HepG2 (cell line): ENCODE results near the gene TCF12. TPM values are rescaled to one million over a fixed set of nuclear protein-coding genes. Genes with fewer than 3 reads are reported as not detected.

Experiments
- BATF2 ChIP-seq: sonication (generic); formaldehyde crosslinking; IDR thresholded peaks from 2 replicates; pipeline ENCODE4 v1.8.0; 2022; ENCODE audit warnings: mild to moderate bottlenecking, missing genetic modification reagents, moderate library complexity
- CTCF ChIP-seq: sonication (generic); formaldehyde crosslinking; IDR thresholded peaks from 2 replicates; pipeline ENCODE4 v1.5.0; 2020; ENCODE audit warnings: mild to moderate bottlenecking, missing genetic modification reagents, moderate library complexity
- FOSL2 ChIP-seq: sonication (generic); formaldehyde crosslinking; IDR thresholded peaks from 2 replicates; pipeline ENCODE4 v1.4.0; 2020; ENCODE audit warnings: missing genetic modification reagents
- KLF9 ChIP-seq: IDR thresholded peaks from 2 replicates; pipeline ENCODE4 v1.6.1; 2016; ENCODE audit warnings: low read depth
- MED1 ChIP-seq: sonication (generic); formaldehyde crosslinking; IDR thresholded peaks from 2 replicates; pipeline ENCODE4 v1.4.0; 2020; ENCODE audit warnings: missing genetic modification reagents
- MTA3 ChIP-seq: sonication (generic); formaldehyde crosslinking; IDR thresholded peaks from 2 replicates; pipeline ENCODE4 v1.4.0; 2020; ENCODE audit warnings: missing genetic modification reagents
- NFKB2 ChIP-seq: sonication (generic); formaldehyde crosslinking; IDR thresholded peaks from 2 replicates; pipeline ENCODE4 v1.4.0; 2020; ENCODE audit warnings: missing genetic modification reagents, borderline replicate concordance
- NFYB ChIP-seq: sonication (generic); formaldehyde crosslinking; IDR thresholded peaks from 2 replicates; pipeline ENCODE4 v1.4.0; 2020; ENCODE audit warnings: missing genetic modification reagents
- RBM39 ChIP-seq: fragments of 200-400 bp; formaldehyde crosslinking; IDR thresholded peaks from one replicate; pipeline ENCODE4 v1.6.1; 2018; ENCODE audit warnings: antibody characterized with exemption, mild to moderate bottlenecking, low read depth, low read length; ENCODE audit not compliant: poor library complexity, severe bottlenecking
- SIX1 ChIP-seq: sonication (generic); formaldehyde crosslinking; IDR thresholded peaks from 2 replicates; pipeline ENCODE4 v1.4.0; 2020; ENCODE audit warnings: missing genetic modification reagents, borderline replicate concordance
- SMAD3 ChIP-seq: sonication (generic); formaldehyde crosslinking; IDR thresholded peaks from 2 replicates; pipeline ENCODE4 v1.4.0; 2020; ENCODE audit warnings: missing genetic modification reagents
- THAP9 ChIP-seq: sonication (generic); formaldehyde crosslinking; IDR thresholded peaks from 2 replicates; pipeline ENCODE4; 2020; ENCODE audit warnings: missing genetic modification reagents, mild to moderate bottlenecking, borderline replicate concordance
- WIZ ChIP-seq: sonication (generic); formaldehyde crosslinking; IDR thresholded peaks from 2 replicates; pipeline ENCODE4 v1.5.1; 2020; ENCODE audit warnings: mild to moderate bottlenecking, missing genetic modification reagents
- ZFAT ChIP-seq: sonication (generic); formaldehyde crosslinking; conservative IDR thresholded peaks from 2 replicates; pipeline ENCODE4 v1.8.1; 2023; ENCODE audit warnings: missing genetic modification reagents, inconsistent platforms
- ZFP90 ChIP-seq: sonication (generic); formaldehyde crosslinking; IDR thresholded peaks from 2 replicates; pipeline ENCODE4 v1.8.0; 2022; ENCODE audit warnings: missing genetic modification reagents, mild to moderate bottlenecking, inconsistent platforms, borderline replicate concordance
- ZNF230 ChIP-seq: sonication (generic); formaldehyde crosslinking; IDR thresholded peaks from 2 replicates; pipeline ENCODE4 v1.4.0; 2020; ENCODE audit warnings: mild to moderate bottlenecking, missing genetic modification reagents
- ZNF251 ChIP-seq: sonication (generic); formaldehyde crosslinking; IDR thresholded peaks from 2 replicates; pipeline ENCODE4 v1.9.0; 2021; ENCODE audit warnings: mild to moderate bottlenecking, missing genetic modification reagents
- ZNF274 ChIP-seq: sonication (generic); formaldehyde crosslinking; IDR thresholded peaks from 2 replicates; pipeline ENCODE4 v1.5.1; 2020; ENCODE audit warnings: mild to moderate bottlenecking, missing genetic modification reagents
- ZNF335 ChIP-seq: sonication (generic); formaldehyde crosslinking; IDR thresholded peaks from 2 replicates; pipeline ENCODE4 v1.4.0; 2020; ENCODE audit warnings: missing genetic modification reagents
- ZNF33A ChIP-seq: sonication (generic); formaldehyde crosslinking; IDR thresholded peaks from 2 replicates; pipeline ENCODE4 v1.5.1; 2020; ENCODE audit warnings: missing genetic modification reagents, mild to moderate bottlenecking, moderate library complexity, borderline replicate concordance
- ZNF510 ChIP-seq: sonication (generic); formaldehyde crosslinking; IDR thresholded peaks from 2 replicates; pipeline ENCODE4 v1.4.0; 2020; ENCODE audit warnings: low read depth, mild to moderate bottlenecking, missing genetic modification reagents
- ZNF530 ChIP-seq: sonication (generic); formaldehyde crosslinking; IDR thresholded peaks from 2 replicates; pipeline ENCODE4 v1.5.0; 2020; ENCODE audit warnings: low read depth, mild to moderate bottlenecking, missing genetic modification reagents
- ZNF672 ChIP-seq: sonication (generic); formaldehyde crosslinking; IDR thresholded peaks from 2 replicates; pipeline ENCODE4 v1.8.1; 2022; ENCODE audit warnings: missing genetic modification reagents
- ZNF713 ChIP-seq: sonication (generic); formaldehyde crosslinking; IDR thresholded peaks from 2 replicates; pipeline ENCODE4 v1.4.0; 2020; ENCODE audit warnings: mild to moderate bottlenecking, missing genetic modification reagents
- ZSCAN20 ChIP-seq: sonication (generic); formaldehyde crosslinking; IDR thresholded peaks from 2 replicates; pipeline ENCODE4 v1.4.0; 2020; ENCODE audit warnings: missing genetic modification reagents, mild to moderate bottlenecking, borderline replicate concordance
- polyA plus RNA-seq, 8 experiments: library from polyadenylated mRNA; depleted of rRNA in 3 of 8; stranded (reverse) in 7 of 8; unstranded in 1 of 8; fragments of >200 nt; fragmentation: Illumina TruSeq in 4 of 8; extraction: Trizol in 4 of 8; gene quantifications; 2 replicates each; pipeline versions ENCODE4 v1.2.1 to v1.2.3, GENCODE V29; 2011 to 2016; ENCODE audit warnings: low read depth in 4 of 8, missing spikeins in 1 of 8, mixed read lengths in 1 of 8; ENCODE audit not compliant: insufficient read depth in 1 of 8
- total RNA-seq, 5 experiments: library from RNA; depleted of rRNA; stranded (reverse); fragments of >200 nt; fragmentation: Illumina TruSeq; extraction: Trizol; gene quantifications; 2 replicates each; pipeline ENCODE4 v1.2.3, GENCODE V29; 2016; ENCODE audit warnings: low read depth in 1 of 5

The TCF12 gene
- total and polyA plus RNA-seq, 2 of the 13 experiments (the other 11 are each of a cell fraction or from before 2014, with no cell fraction given) = 48.6 to 51.1 TPM

GRCh38 chr15:56886932-56887781 is 31.3 kb upstream of the TCF12 start (continued):
- TF ChIP-seq ZNF33A (CRISPR knock-in tag) = no peak; the same call in 1 of the 2 replicates
- no peak for TF ChIP-seq ZFP90
- TF ChIP-seq BATF2 (CRISPR knock-in tag) = peak; percentile 71; the same call in 1 of the 2 replicates
- TF ChIP-seq MTA3 (CRISPR knock-in tag) = no peak
- TF ChIP-seq ZNF530 (CRISPR knock-in tag) = 0 out of 2 replicates have a peak, but pooled peaks have one; percentile 66
- no peak for TF ChIP-seq ZFAT (CRISPR knock-in tag)
- peak; percentile 54 for TF ChIP-seq CTCF (CRISPR knock-in tag)
- peak; percentile 16; the same call in 1 of the 2 replicates for TF ChIP-seq ZNF230 (CRISPR knock-in tag)
- TF ChIP-seq ZNF713 (CRISPR knock-in tag) = 0 out of 2 replicates have a peak, but pooled peaks have one; percentile 82
- no peak; the same call in 1 of the 2 replicates for TF ChIP-seq SIX1 (CRISPR knock-in tag)
- peak; percentile 42; the same call in 1 of the 2 replicates for TF ChIP-seq KLF9 (CRISPR knock-in tag)
- peak; percentile 57; the same call in 1 of the 2 replicates for TF ChIP-seq SMAD3
- peak; percentile 81; the same call in 1 of the 2 replicates for TF ChIP-seq ZNF510 (CRISPR knock-in tag)
- TF ChIP-seq NFYB (CRISPR knock-in tag) = peak; percentile 91
- peak; percentile 77 for TF ChIP-seq ZNF274 (CRISPR knock-in tag)
- peak; percentile 94; the same call in 1 of the 2 replicates for TF ChIP-seq NFKB2
- TF ChIP-seq WIZ (CRISPR knock-in tag) = 0 out of 2 replicates have a peak, but pooled peaks have one; percentile 24
- no peak for TF ChIP-seq ZNF672 (CRISPR knock-in tag)
- no peak for TF ChIP-seq ZSCAN20
- peak; percentile 77 for TF ChIP-seq RBM39
- TF ChIP-seq THAP9 = peak; percentile 72
- peak; percentile 73; the same call in 1 of the 2 replicates for TF ChIP-seq ZNF335 (CRISPR knock-in tag)
- TF ChIP-seq FOSL2 (CRISPR knock-in tag) = peak; percentile 60; the same call in 1 of the 2 replicates
- TF ChIP-seq MED1 (CRISPR knock-in tag) = peak; percentile 78
- TF ChIP-seq ZNF251 (CRISPR knock-in tag) = peak; percentile 93; the same call in 1 of the 2 replicates
